CD4-positive, alpha-beta memory T cell (primary cell): ENCODE data around the gene C12orf75. TPM values are rescaled to one million over a fixed set of nuclear protein-coding genes. Genes with fewer than 3 reads are reported as not detected.

Experiments
- CTCF ChIA-PET: fragments of 350-600 bp; sonication (Branson Sonifier 250); formaldehyde crosslinking; loops from one replicate; lab custom pipeline; 2021; ENCODE audit warnings: inconsistent platforms; ENCODE audit not compliant: partially characterized antibody; lab: Charles Lee
- POLR2A ChIA-PET: fragments of 350-600 bp; sonication (Branson Sonifier 250); formaldehyde crosslinking; loops from one replicate; lab custom pipeline; 2021; ENCODE audit not compliant: partially characterized antibody; lab: Charles Lee
- DNase-seq, 5 donors: peaks; one replicate each; pipeline versions ENCODE4 v3.0.0 to v3.0.0-alpha.2; 2020 to 2022; ENCODE audit warnings: mixed read lengths in 1 of 5
- H3K27ac ChIP-seq: one replicate; pipeline ENCODE4 v1.7.0; 2013; ENCODE audit warnings: low read depth, low read length
- H3K27me3 ChIP-seq: 2 replicates; pipeline ENCODE4 v1.7.0; 2013; ENCODE audit warnings: mild to moderate bottlenecking, low read length, moderate library complexity; ENCODE audit not compliant: insufficient read depth
- H3K36me3 ChIP-seq: 2 replicates; pipeline ENCODE4 v1.7.0; 2013; ENCODE audit warnings: mild to moderate bottlenecking, low read length, moderate library complexity; ENCODE audit not compliant: insufficient read depth
- H3K4me1 ChIP-seq: 2 replicates; pipeline ENCODE4 v1.7.0; 2013; ENCODE audit warnings: mild to moderate bottlenecking, low read length, moderate library complexity; ENCODE audit not compliant: insufficient read depth
- H3K4me3 ChIP-seq, 2 donors: one replicate each; pipeline ENCODE4 v1.7.0; 2013; ENCODE audit warnings: low read length in 2 of 2, mild to moderate bottlenecking in 1 of 2
- H3K9me3 ChIP-seq, 2 donors: one replicate each; pipeline ENCODE4 v1.7.0; 2013; ENCODE audit warnings: low read length in 2 of 2, control low read depth in 1 of 2; ENCODE audit not compliant: control insufficient read depth in 1 of 2
- H3K27ac Mint-ChIP-seq, 7 donors: one replicate each; pipeline ENCODE4 v1.8.0; 2020 to 2021; ENCODE audit warnings: mixed read lengths in 7 of 7, mild to moderate bottlenecking in 6 of 7, inconsistent platforms in 3 of 7, moderate library complexity in 3 of 7
- H3K27me3 Mint-ChIP-seq, 2 donors: one replicate each; pipeline ENCODE4 v1.8.0; 2020 to 2021; ENCODE audit warnings: mixed read lengths in 2 of 2
- H3K36me3 Mint-ChIP-seq, 2 donors: one replicate each; pipeline ENCODE4 v1.8.0; 2020 to 2021; ENCODE audit warnings: mixed read lengths in 2 of 2, inconsistent platforms in 1 of 2, mild to moderate bottlenecking in 1 of 2
- H3K4me1 Mint-ChIP-seq, 4 donors: one replicate each; pipeline ENCODE4 v1.8.0; 2020 to 2021; ENCODE audit warnings: mixed read lengths in 4 of 4, mild to moderate bottlenecking in 1 of 4
- H3K4me3 Mint-ChIP-seq, 8 donors: one replicate each; pipeline ENCODE4 v1.8.0; 2020 to 2021; ENCODE audit warnings: mixed read lengths in 8 of 8, mild to moderate bottlenecking in 7 of 8, moderate library complexity in 6 of 8, inconsistent platforms in 3 of 8
- H3K9me3 Mint-ChIP-seq, 8 donors: one replicate each; pipeline ENCODE4 v1.8.0; 2020 to 2021; ENCODE audit warnings: mixed read lengths in 8 of 8, mild to moderate bottlenecking in 5 of 8, inconsistent platforms in 3 of 8, moderate library complexity in 1 of 8
- intact Hi-C: fragments of 100-400 bp; cut with micrococcal nuclease; formaldehyde crosslinking; loops from one replicate; pipeline ENCODE4 v1.15.1; 2023
- polyA plus RNA-seq, 2 donors: library from polyadenylated mRNA; unstranded; fragments of 300-500 nt; fragmentation: Illumina TruSeq; gene quantifications; one replicate each; pipeline ENCODE4 v1.2.3, GENCODE V29; 2021
- total RNA-seq, 2 experiments: library from RNA; stranded (reverse); gene quantifications; one replicate each; pipeline ENCODE4 v1.2.3, GENCODE V29; 2021

Gene C12orf75
- total and polyA plus RNA-seq, 4 experiments from 2014 or later = 12.1 to 117 (median 49.0) TPM

DNA sequence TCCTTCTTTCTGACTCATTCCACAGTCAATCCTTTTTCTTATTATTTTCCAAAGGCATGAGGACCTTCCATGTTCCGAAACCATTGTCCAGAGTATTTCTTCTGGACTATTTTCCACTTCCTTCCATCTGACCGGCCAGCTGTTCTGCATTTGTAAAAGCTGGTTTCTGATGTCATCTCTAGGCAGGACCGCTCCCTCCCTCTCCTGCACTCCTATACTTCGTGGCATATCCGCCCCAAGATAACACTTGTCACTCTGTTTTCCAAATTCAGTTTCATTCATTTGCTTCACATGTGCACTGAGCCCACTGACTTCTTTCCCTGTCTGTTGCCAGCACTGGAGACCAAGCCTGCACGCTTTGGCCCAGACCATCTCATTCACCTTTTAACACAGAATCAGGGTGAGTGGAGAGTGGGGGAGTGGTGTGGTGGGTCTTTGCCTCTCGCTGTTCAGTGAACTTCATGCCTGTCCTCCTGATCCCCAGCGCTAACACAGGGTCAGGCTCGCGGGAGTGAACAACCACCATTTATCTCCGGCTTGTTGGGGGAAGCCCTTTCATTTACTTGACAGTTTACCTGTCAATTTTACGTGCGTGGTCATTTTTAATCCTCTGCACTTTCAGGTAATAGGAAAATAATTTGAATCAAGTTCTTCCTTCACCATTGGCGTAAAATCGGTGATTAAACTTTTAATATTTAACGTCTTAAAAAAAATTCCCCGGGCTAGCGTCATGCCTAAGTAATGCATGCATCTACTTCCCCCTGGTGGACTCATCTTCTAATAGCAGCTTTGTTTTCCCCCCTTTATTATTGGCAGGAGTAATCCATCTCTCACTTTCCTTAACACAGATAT, 52.5 kb downstream of the C12orf75 start:
- Mint-ChIP-seq H3K4me3 (peak overlapping the region in 1 of 8 donors; percentile 6), H3K4me1 (no peaks in the 10 kb centered on the region), H3K27ac (no peak overlapping the region), H3K9me3 (no peaks in the 10 kb centered on the region), H3K36me3 (no peaks in the 10 kb centered on the region), H3K27me3 (no peaks in the 10 kb centered on the region)
- peak in 4 of 5 donors; percentile 49 to 56 (median 54) for DNase-seq
- Histone ChIP-seq H3K4me3 (no peak overlapping the region), H3K4me1 (peaks cover 4% of the 10 kb centered on the region), H3K27ac (no peak overlapping the region), H3K9me3 (no peaks in the 10 kb centered on the region), H3K27me3 (no peaks in the 10 kb centered on the region), H3K36me3 (no peaks in the 10 kb centered on the region)
- POLR2A ChIA-PET = interaction anchor here (1.3 kb wide), 1 partner anchor 148 kb away, joined by 3 read pairs; no protein-coding TSS in a partner anchor
- intact Hi-C loops = loop anchor here (1.0 to 5.0 kb wide), 5 partner anchors 62 to 1001 kb away; partner anchors contain the start of gene APPL2
- CTCF ChIA-PET = interaction anchor here (0.6 to 3.0 kb wide), 20 partner anchors 8 to 250 kb away, joined by 3 to 14 read pairs (median 3); partner anchors contain the start of gene APPL2

DNA sequence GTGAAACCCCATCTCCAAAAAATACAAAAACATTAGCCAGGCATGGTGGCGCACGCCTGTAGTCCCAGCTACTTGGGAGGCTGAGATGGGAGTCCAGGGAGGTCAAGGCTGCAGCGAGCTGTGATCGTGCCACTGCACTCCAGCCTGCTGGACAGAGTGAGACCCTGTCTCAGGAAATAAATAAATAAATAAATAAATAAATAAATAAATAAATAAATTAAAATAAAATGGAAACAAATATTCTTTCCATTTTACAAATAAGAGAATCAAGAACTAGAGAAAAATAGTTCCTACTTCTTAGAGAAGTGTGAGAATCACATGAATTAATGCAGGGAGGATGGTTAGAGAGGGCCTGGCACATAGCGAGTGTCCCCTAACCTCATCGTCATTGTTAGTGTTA, 53.7 kb downstream of the C12orf75 start:
- intact Hi-C loops = loop anchor here (5.0 kb wide), 1 partner anchor 1002 kb away; no protein-coding TSS in a partner anchor
- H3K27me3 ChIP-seq = no peaks in the 10 kb centered on the region
- DNase-seq = no peak
- Mint-ChIP-seq H3K4me3 (no peak overlapping the region), H3K27me3 (no peaks in the 10 kb centered on the region), H3K36me3 (no peaks in the 10 kb centered on the region), H3K27ac (no peak overlapping the region), H3K4me1 (no peaks in the 10 kb centered on the region), H3K9me3 (no peaks in the 10 kb centered on the region)
- no peaks in the 10 kb centered on the region for H3K36me3 ChIP-seq
- H3K9me3 ChIP-seq = no peaks in the 10 kb centered on the region
- H3K4me1 ChIP-seq = peaks cover 4% of the 10 kb centered on the region
- POLR2A ChIA-PET = interaction anchor here (1.3 kb wide), 1 partner anchor 149 kb away, joined by 3 read pairs; no protein-coding TSS in a partner anchor
- CTCF ChIA-PET = interaction anchor here (0.6 to 3.0 kb wide), 12 partner anchors 9 to 251 kb away, joined by 3 to 14 read pairs (median 4); no protein-coding TSS in a partner anchor
- H3K27ac ChIP-seq = no peak overlapping the region
- H3K4me3 ChIP-seq = no peak overlapping the region

DNA sequence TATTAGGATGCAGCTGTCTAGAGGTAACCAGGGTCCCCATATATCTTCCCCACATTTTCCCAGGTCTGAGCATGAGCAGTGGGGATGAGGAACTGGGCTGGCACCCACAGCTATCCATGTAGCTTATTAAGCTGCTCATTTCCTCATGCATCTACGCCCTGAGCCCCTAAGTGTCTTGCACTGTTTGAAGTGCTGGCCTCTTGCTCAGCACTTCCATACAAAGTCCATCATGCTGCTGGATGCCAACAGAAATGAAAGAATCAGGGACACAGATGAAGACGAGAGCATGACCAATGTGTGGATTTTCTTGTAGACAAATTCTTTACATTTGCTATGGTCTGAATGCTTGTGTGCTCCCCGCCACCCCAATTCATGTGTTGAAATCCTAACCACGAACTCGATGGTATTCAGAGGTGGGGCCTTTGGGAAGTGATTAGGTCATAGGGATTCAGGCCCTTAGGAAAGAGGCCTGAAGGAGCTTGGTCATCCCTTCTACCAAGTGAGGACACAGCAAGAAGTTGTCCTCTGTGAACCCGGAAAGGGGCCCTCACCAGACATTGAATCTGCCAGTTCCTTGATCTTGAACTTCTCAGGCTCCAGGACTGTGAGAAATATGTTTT, 54.5 kb downstream of the C12orf75 start:
- Mint-ChIP-seq H3K27me3 (no peaks in the 10 kb centered on the region), H3K36me3 (no peaks in the 10 kb centered on the region), H3K9me3 (no peaks in the 10 kb centered on the region), H3K4me3 (no peak overlapping the region), H3K4me1 (no peaks in the 10 kb centered on the region), H3K27ac (no peak overlapping the region)
- peaks cover 4% of the 10 kb centered on the region for H3K4me1 ChIP-seq
- no peaks in the 10 kb centered on the region for H3K36me3 ChIP-seq
- CTCF ChIA-PET = interaction anchor here (1.0 to 3.0 kb wide), 5 partner anchors 15 to 117 kb away, joined by 3 to 14 read pairs (median 4); no protein-coding TSS in a partner anchor
- H3K9me3 ChIP-seq = no peaks in the 10 kb centered on the region
- no peak overlapping the region for H3K4me3 ChIP-seq
- no peaks in the 10 kb centered on the region for H3K27me3 ChIP-seq
- no peak overlapping the region for H3K27ac ChIP-seq
- intact Hi-C loops = loop anchor here (5.0 kb wide), 1 partner anchor 1003 kb away; no protein-coding TSS in a partner anchor
- no peak for DNase-seq
- POLR2A ChIA-PET = interaction anchor here (0.5 kb wide), 1 partner anchor 193 kb away, joined by 3 read pairs; no protein-coding TSS in a partner anchor

DNA sequence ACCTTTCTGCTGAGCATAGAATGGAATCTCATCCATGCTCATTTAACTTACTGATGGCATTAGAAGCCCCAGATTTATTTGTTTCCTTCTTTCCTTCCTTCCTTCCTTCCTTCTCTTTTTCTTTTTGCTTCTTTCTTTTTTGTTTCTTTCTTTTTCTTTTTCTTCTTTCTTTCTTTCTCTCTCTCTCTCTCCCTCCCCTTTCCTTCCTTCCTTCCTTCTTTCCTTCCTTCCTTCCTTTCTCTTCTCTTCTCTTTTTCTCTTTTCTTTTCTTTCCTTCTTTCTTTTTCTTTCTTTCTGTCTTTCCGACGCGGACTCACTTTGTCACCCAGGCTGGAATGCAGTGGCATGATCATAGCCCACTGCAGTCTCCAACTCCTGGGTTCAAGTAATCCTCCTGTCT, 55.9 kb downstream of the C12orf75 start:
- H3K9me3 Mint-ChIP-seq = no peaks in the 10 kb centered on the region
- H3K36me3 Mint-ChIP-seq = no peaks in the 10 kb centered on the region
- H3K27me3 Mint-ChIP-seq = no peaks in the 10 kb centered on the region
- no peak overlapping the region for H3K4me3 ChIP-seq
- no peak for DNase-seq
- no peaks in the 10 kb centered on the region for H3K4me1 Mint-ChIP-seq
- no peaks in the 10 kb centered on the region for H3K36me3 ChIP-seq
- no peak overlapping the region for H3K27ac ChIP-seq
- no peak overlapping the region for H3K4me3 Mint-ChIP-seq
- CTCF ChIA-PET = no interaction called here
- no peaks in the 10 kb centered on the region for H3K27me3 ChIP-seq
- H3K27ac Mint-ChIP-seq = peak overlapping the region in 1 of 7 donors; percentile 7
- intact Hi-C loops = no loop called here
- H3K4me1 ChIP-seq = peaks cover 4% of the 10 kb centered on the region
- POLR2A ChIA-PET = no interaction called here
- no peaks in the 10 kb centered on the region for H3K9me3 ChIP-seq

DNA sequence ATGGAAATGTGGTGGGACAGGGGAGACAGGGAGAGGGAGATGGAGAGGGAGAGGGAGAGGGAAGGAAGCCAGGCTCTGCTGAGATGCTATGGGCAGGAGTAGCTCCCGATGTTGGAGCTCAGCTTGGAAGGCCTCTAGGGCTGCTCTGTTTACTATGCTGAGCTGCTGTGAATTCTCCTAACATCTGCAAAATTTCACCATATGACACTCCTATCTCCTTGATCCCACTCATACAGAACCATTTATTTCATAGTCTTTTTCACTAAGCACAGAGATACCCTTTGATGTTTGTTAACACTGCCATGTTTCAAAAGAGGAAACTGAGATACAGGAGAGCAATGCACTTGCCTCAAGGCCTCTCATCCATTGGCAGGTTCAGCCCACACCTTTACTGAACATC, 60.7 kb downstream of the C12orf75 start:
- H3K4me3 ChIP-seq = no peak overlapping the region
- POLR2A ChIA-PET = no interaction called here
- CTCF ChIA-PET = interaction anchor here (1.1 to 1.2 kb wide), 2 partner anchors 12 to 112 kb away, joined by 3 to 5 read pairs; no protein-coding TSS in a partner anchor
- H3K27ac ChIP-seq = no peak overlapping the region
- no peaks in the 10 kb centered on the region for H3K27me3 Mint-ChIP-seq
- no peaks in the 10 kb centered on the region for H3K27me3 ChIP-seq
- no peaks in the 10 kb centered on the region for H3K9me3 Mint-ChIP-seq
- intact Hi-C loops = no loop called here
- H3K4me1 Mint-ChIP-seq = no peaks in the 10 kb centered on the region
- no peak overlapping the region for H3K4me3 Mint-ChIP-seq
- no peaks in the 10 kb centered on the region for H3K36me3 ChIP-seq
- H3K9me3 ChIP-seq = no peaks in the 10 kb centered on the region
- H3K27ac Mint-ChIP-seq = no peak overlapping the region
- H3K4me1 ChIP-seq = no peaks in the 10 kb centered on the region
- DNase-seq = no peak
- H3K36me3 Mint-ChIP-seq = no peaks in the 10 kb centered on the region

DNA sequence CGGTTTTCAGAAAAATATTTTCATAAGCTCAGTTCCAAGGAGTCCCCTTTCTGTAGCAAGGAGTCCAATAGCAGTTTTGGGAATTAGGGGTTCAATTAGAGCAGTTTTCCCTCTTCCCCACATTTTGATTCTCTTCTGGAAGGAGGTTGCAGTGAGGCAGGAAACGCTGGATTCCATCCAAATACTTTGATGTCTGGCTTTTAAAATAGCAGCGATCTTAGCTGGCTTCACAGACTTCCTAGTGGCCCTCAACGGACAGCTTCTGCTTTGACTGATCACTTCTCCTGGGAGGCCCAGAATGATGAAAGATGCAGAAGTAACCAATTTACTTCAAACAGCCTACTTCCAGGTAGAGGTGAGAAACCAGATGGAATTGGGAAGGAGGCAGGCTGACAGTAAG, 63.1 kb downstream of the C12orf75 start:
- H3K36me3 ChIP-seq = no peaks in the 10 kb centered on the region
- CTCF ChIA-PET = interaction anchor here (1.8 kb wide), 1 partner anchor 10 kb away, joined by 7 read pairs; no protein-coding TSS in a partner anchor
- no peaks in the 10 kb centered on the region for H3K27me3 Mint-ChIP-seq
- POLR2A ChIA-PET = no interaction called here
- no peaks in the 10 kb centered on the region for H3K27me3 ChIP-seq
- H3K9me3 ChIP-seq = no peaks in the 10 kb centered on the region
- no peak overlapping the region for H3K27ac ChIP-seq
- peaks cover 5 to 7% (median 6%) of the 10 kb centered on the region in 8 donors for H3K9me3 Mint-ChIP-seq
- H3K4me1 Mint-ChIP-seq = no peaks in the 10 kb centered on the region
- H3K36me3 Mint-ChIP-seq = peaks cover 7 to 11% of the 10 kb centered on the region in 2 donors
- no peak overlapping the region for H3K4me3 ChIP-seq
- H3K27ac Mint-ChIP-seq = no peak overlapping the region
- intact Hi-C loops = no loop called here
- H3K4me1 ChIP-seq = no peaks in the 10 kb centered on the region
- DNase-seq = no peak
- H3K4me3 Mint-ChIP-seq = no peak overlapping the region

DNA sequence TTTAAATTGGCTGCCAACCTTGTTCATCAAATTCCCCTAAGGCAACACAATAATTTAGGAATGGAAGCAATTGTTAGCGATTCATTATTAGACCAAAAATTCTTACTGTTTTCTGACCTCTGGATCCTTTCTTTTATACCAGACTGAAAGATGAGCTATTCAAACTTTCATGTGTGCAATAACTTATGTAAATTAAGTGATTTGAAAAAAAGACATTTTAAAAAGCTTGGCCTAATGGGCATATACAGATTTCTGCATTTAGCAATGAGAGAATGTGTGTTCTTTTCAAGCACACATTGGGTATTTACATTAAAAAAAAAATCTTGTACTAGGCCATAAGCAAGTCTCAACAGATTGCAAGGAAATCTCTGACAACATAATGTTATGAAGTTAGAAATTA, 65.5 kb downstream of the C12orf75 start:
- CTCF ChIA-PET = interaction anchor here (0.8 kb wide), 1 partner anchor 75 kb away, joined by 3 read pairs; no protein-coding TSS in a partner anchor
- no peak overlapping the region for H3K27ac ChIP-seq

More for the DNA sequence above, 65.5 kb downstream of the C12orf75 start:
- H3K4me3 Mint-ChIP-seq = no peak overlapping the region
- H3K9me3 Mint-ChIP-seq = peaks cover 5 to 13% (median 10%) of the 10 kb centered on the region in 8 donors
- POLR2A ChIA-PET = no interaction called here
- Histone ChIP-seq H3K4me1 (no peaks in the 10 kb centered on the region), H3K9me3 (no peaks in the 10 kb centered on the region), H3K27me3 (no peaks in the 10 kb centered on the region), H3K4me3 (no peak overlapping the region), H3K36me3 (no peaks in the 10 kb centered on the region)
- H3K27ac Mint-ChIP-seq = no peak overlapping the region
- H3K36me3 Mint-ChIP-seq = peaks cover 17 to 18% of the 10 kb centered on the region in 2 donors
- no peaks in the 10 kb centered on the region for H3K4me1 Mint-ChIP-seq
- intact Hi-C loops = no loop called here
- no peak for DNase-seq
- H3K27me3 Mint-ChIP-seq = no peaks in the 10 kb centered on the region
